GM12873 (cell line): ENCODE data around the gene CNNM2.

Source experiments
- TF ChIP-seq, protein P1 (sequence below): IDR thresholded peaks from 2 replicates; pipeline ENCODE4 v1.5.1; 2012; ENCODE audit warnings: low read depth, mild to moderate bottlenecking, moderate library complexity, low read length, control low read depth; ENCODE audit not compliant: insufficient read depth; ENCODE audit errors: missing control alignments

CNNM2 gene

DNA sequence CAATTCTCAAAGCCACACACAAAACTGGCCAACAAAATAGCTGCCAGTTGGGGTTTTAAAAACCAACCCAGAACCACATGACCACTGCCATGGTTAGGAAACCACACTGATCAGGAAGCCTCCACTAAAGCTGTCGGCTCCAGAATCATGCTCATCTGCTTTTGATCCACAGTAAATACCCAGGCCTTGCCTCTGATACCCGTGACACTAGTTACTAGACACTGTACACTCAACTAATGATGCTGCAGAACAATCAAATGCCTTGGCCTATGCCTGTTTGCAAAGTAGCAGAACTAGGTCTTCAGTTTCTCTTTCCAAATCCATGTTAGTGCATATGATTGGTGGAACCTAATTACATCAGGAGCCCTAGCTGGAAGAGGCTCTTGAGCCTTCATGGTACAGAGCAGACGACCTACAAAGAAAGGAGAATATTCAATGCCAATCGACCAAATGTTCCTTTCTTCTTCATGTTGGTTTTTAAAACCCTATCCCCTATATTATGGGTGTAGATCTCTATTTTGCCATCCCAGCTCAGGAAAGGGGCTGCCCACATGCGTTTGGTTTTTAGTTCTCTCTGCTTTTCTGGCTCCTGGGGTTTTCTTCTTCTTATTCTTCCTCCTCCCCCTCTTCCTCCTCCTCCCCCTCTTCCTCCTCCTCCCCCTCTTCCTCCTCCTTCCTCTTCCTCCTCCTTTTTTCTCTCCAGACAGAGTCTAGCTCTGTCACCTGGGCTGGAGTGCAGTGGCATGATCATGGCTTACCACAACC, 76.6 kb downstream of the CNNM2 start:
- TF ChIP-seq, protein P1, sequence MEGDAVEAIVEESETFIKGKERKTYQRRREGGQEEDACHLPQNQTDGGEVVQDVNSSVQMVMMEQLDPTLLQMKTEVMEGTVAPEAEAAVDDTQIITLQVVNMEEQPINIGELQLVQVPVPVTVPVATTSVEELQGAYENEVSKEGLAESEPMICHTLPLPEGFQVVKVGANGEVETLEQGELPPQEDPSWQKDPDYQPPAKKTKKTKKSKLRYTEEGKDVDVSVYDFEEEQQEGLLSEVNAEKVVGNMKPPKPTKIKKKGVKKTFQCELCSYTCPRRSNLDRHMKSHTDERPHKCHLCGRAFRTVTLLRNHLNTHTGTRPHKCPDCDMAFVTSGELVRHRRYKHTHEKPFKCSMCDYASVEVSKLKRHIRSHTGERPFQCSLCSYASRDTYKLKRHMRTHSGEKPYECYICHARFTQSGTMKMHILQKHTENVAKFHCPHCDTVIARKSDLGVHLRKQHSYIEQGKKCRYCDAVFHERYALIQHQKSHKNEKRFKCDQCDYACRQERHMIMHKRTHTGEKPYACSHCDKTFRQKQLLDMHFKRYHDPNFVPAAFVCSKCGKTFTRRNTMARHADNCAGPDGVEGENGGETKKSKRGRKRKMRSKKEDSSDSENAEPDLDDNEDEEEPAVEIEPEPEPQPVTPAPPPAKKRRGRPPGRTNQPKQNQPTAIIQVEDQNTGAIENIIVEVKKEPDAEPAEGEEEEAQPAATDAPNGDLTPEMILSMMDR, result no peak

DNA sequence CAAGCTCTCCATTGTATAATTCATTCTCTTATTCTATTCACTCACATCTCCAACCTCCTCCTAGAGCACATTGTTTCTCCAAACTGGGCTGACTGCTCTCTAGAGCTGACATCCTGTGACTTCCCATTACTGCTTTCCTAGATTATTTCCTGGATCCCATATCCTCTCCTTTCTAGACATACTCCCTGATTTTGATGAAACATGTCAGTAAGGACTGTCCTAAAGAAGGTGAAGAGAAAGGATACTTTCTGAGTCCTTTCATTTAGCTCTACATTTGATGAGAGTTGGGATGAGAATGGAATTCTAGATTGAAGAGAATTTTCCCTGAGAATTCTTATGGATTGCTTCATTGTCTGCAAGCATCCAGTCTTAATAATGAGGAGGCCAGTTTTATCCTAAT, 78.8 kb downstream of the CNNM2 start:
- TF ChIP-seq, protein P1, result no peak

DNA sequence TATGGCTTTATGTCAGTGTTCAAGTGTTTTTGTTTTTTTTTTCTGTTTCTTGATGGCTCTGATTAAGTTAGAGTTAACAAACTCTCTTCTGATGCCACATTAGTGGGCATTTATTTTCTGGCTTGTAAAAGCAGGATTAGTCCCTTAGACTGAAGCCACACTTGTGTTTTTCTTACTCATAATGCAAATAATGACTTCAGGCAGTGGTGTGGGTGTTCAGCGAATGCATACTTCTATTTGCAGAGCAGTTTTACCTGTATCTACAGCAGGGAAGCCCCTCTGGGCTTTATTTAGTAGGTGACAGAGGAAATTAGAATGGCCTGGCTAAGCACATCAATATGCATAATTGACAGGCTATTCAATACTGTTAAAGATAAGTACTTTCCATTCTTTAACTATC, 79.9 kb downstream of the CNNM2 start:
- TF ChIP-seq, protein P1, result no peak

DNA sequence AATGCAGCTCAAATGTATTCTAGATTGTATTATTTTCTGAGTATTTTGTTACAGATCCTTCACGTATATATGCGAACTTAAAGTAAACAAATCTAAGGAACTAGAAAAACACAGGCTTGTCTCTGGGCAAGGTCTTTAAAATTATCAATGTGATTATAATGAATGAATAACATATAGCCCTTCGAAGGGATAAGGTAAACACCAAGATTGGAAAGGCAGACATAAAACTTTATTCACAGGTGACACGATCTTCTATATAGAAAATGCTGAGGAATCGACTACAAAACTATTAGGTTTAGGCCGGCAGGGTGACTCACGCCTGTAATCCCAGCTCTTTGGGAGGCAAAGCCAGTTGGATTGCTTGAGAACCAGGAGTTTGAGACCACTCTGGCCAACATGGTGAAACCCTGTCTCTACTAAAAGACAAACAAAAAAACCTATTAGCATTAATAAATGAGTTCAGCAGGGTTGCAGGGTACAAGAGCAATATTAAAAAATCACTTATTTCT, 80.4 kb downstream of the CNNM2 start:
- TF ChIP-seq, protein P1, result no peak

DNA sequence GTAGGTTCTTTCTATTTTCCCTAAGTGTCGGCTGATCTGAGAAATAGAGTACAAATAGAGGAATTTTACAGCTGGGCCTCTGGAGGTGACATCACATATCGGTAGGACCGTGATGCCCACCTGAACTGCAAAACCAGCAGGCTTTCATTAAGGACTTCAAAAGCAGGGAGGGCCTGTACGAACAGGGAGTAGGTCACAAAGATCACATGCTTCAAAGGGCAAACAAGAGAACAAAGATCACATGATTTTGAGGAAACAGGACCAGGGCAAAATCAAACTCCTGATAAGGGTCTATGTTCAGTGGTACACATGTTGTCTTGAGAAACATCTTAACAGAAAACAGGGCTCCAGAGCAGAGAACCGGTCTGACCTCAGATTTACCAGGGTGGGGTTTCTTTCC, 88.9 kb downstream of the CNNM2 start:
- TF ChIP-seq, protein P1, result no peak

DNA sequence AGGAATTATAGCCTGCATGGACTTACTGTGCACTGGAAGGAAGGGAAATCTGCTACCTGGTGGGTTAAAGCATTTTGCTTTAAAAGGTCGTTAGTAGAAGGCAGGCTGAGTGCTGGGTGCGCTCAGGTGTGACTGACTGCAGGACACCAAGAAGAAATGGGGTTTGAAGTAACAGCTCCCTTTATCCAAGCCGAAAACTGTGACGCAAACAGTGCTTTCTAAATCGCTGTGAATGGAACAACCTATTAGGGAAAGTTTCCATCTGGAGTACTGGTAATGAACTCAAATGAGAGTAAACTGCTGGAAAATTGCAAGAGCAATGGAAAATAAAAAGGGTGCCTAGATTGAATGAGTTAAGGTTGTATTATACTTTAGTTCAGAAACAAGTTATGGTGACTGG, 95.3 kb downstream of the CNNM2 start:
- TF ChIP-seq, protein P1, result no peak

DNA sequence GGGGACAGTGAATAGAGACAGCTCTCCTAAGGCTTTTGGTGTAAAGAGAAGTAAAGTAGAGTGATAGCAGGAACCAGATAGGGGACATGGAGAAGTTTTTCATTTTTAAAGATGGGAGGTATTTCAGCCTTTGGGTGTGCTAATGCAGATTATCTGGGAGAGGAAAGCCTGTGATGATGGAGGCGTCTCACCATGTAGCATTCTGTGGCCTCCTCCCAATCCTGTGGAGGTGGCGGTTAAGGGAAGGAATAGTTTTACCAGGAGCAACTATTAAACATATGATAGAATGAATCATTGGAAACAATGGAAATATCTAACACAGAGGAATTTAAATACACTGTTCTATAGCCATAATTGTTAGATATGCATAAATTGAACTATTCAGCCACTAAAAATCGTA, 101.3 kb downstream of the CNNM2 start:
- TF ChIP-seq, protein P1, result no peak
